ENCODE data around the gene MAGEA2. TPM values are rescaled to one million over a fixed set of nuclear protein-coding genes. Genes with fewer than 3 reads are reported as not detected.
"Not testable (repeated sequence)": the region's sequence is repeated elsewhere in the genome, so short reads cannot be mapped to it uniquely, and the experiment has no call there.

Gene MAGEA2
- total and polyA plus RNA-seq, 2 of the 8 experiments (the other 6 are each of a cell fraction or from before 2014, with no cell fraction given): 0.77 TPM; not detected in 1

DNA sequence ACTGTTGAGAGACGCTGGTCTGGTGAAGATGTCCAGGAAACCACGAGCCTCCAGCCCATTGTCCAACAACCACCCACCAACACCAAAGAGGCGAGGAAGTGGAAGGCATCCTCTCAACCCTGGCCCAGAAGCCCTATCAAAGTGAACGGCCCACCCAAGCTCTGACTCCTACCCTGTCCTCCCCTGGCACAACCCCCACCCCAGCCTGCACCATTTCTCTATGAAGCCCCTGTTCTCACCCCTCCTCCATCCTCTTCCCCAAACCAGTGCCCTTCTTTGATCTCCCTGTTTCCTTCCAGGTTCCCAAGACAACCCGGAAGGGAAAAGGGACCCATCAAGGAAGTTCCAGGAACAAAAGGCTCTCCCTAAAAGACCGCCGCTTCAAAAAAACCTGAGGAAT, 5.9 kb upstream of the MAGEA2 start:
- H3K18ac ChIP-seq (ENCODE audit: extremely low read depth, low read length); CTCF ChIA-PET (ENCODE audit: partially characterized antibody); H2BK120ac ChIP-seq (replicated peaks; ENCODE audit: low read depth, low read length); FAIRE-seq; H3K4ac ChIP-seq (replicated peaks; ENCODE audit: insufficient read length, low read depth, low read length); H4K8ac ChIP-seq (ENCODE audit: extremely low read depth, insufficient read depth, low read length); H3K23ac ChIP-seq (ENCODE audit: insufficient read length); DNase-seq (ENCODE audit: low read depth in 1 of 2, low spot score in 2 of 2); H4K5ac ChIP-seq (ENCODE audit: insufficient read length, low read depth, low read length); H3K27ac ChIP-seq (ENCODE audit: low read depth, low read length); H3K27me3 ChIP-seq (replicated peaks in 1 of 4; ENCODE audit: control insufficient read depth in 3 of 4, extremely low read depth in 1 of 4, insufficient read depth in 3 of 4, low read length in 3 of 4); H3K79me1 ChIP-seq (ENCODE audit: low read depth, low read length); H3K4me1 ChIP-seq (replicated peaks in 1 of 4; ENCODE audit: control insufficient read depth in 3 of 4, insufficient read depth in 4 of 4, low read length in 3 of 4); H2AK5ac ChIP-seq (ENCODE audit: low read depth, low read length); H2BK15ac ChIP-seq (ENCODE audit: low read length); H4K91ac ChIP-seq (replicated peaks; ENCODE audit: insufficient read length, low read length); H2BK20ac ChIP-seq (ENCODE audit: low read length); H3K14ac ChIP-seq (ENCODE audit: insufficient read length); H3K36me3 ChIP-seq (ENCODE audit: control insufficient read depth in 2 of 4, insufficient read depth in 4 of 4, low read length in 3 of 4); H2AFZ ChIP-seq (ENCODE audit: low read length); H2BK12ac ChIP-seq (ENCODE audit: low read depth, low read length); H4K20me1 ChIP-seq (replicated peaks in 1 of 2; ENCODE audit: control insufficient read depth in 1 of 2, insufficient read depth in 2 of 2, low read length in 2 of 2); H3K56ac ChIP-seq (replicated peaks; ENCODE audit: insufficient read length, low read depth, low read length); H3K4me2 ChIP-seq (ENCODE audit: insufficient read depth in 1 of 2, low read depth in 2 of 2, low read length in 2 of 2); POLR2A ChIA-PET (ENCODE audit: partially characterized antibody); H3K4me3 ChIP-seq (ENCODE audit: extremely low read depth in 1 of 4, insufficient read depth in 2 of 4, low read depth in 3 of 4, low read length in 4 of 4); H3K9ac ChIP-seq (replicated peaks in 1 of 4; ENCODE audit: extremely low read depth in 1 of 4, low read depth in 3 of 4, low read length in 3 of 4); H3K23me2 ChIP-seq (ENCODE audit: low read depth, low read length); H3K9me3 ChIP-seq (ENCODE audit: insufficient read depth in 2 of 2, low read depth in 1 of 2, low read length in 1 of 2); H2BK5ac ChIP-seq (ENCODE audit: low read depth, low read length); H3K79me2 ChIP-seq (ENCODE audit: control insufficient read depth in 1 of 2, insufficient read depth in 2 of 2, low read length in 2 of 2): not testable (repeated sequence)
- WGBS, 2 experiments (ENCODE audit: extremely low coverage in 1 of 2, insufficient coverage in 1 of 2, insufficient read length in 1 of 2, insufficient replicate concordance in 2 of 2, low coverage in 1 of 2, low lambda C conversion rate in 2 of 2, missing lambda C conversion rate in 1 of 2): 100% methylated on average over 1 of the region's 7 CpGs; no CpG with 5 or more reads in 1 of the 2 experiments

DNA sequence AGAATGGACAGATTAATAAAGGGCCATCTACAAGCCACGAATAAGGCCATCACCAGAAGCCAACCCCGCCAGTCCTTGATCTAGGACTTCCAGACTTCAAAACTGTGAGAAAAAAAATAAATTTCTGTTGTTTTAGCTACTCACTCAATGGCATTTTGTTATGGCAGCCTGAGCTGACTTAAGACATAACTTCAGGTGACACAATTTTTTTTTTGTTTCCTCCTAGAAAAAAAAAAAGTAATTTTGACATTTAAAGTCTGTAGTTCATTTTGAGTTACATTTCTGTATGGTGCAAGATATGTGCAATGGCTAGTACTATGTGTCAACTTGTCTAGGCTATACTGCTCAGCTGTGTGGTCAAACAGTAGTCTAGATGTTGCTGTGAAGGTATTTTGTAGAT, 5.3 kb upstream of the MAGEA2 start, which contains the start of gene CSAG3:
Gene CSAG3 (plus strand): TSS at position 301 of the 400 bp plus-strand sequence.
- CTCF ChIA-PET (ENCODE audit: partially characterized antibody); H3K14ac ChIP-seq (ENCODE audit: insufficient read length); H3K9ac ChIP-seq (replicated peaks in 1 of 4; ENCODE audit: extremely low read depth in 1 of 4, low read depth in 3 of 4, low read length in 3 of 4); H4K5ac ChIP-seq (ENCODE audit: insufficient read length, low read depth, low read length); H3K27ac ChIP-seq (ENCODE audit: low read depth, low read length); FAIRE-seq; H2BK5ac ChIP-seq (ENCODE audit: low read depth, low read length); H2AK5ac ChIP-seq (ENCODE audit: low read depth, low read length); H3K18ac ChIP-seq (ENCODE audit: extremely low read depth, low read length); H4K91ac ChIP-seq (replicated peaks; ENCODE audit: insufficient read length, low read length); POLR2A ChIA-PET (ENCODE audit: partially characterized antibody); H3K27me3 ChIP-seq (replicated peaks in 1 of 4; ENCODE audit: control insufficient read depth in 3 of 4, extremely low read depth in 1 of 4, insufficient read depth in 3 of 4, low read length in 3 of 4); H3K79me2 ChIP-seq (ENCODE audit: control insufficient read depth in 1 of 2, insufficient read depth in 2 of 2, low read length in 2 of 2); H3K4ac ChIP-seq (replicated peaks; ENCODE audit: insufficient read length, low read depth, low read length); H2AFZ ChIP-seq (ENCODE audit: low read length); H3K4me3 ChIP-seq (ENCODE audit: extremely low read depth in 1 of 4, insufficient read depth in 2 of 4, low read depth in 3 of 4, low read length in 4 of 4); H3K23me2 ChIP-seq (ENCODE audit: low read depth, low read length); H3K9me3 ChIP-seq (ENCODE audit: insufficient read depth in 2 of 2, low read depth in 1 of 2, low read length in 1 of 2); H2BK20ac ChIP-seq (ENCODE audit: low read length); DNase-seq (ENCODE audit: low read depth in 1 of 2, low spot score in 2 of 2); H3K4me2 ChIP-seq (ENCODE audit: insufficient read depth in 1 of 2, low read depth in 2 of 2, low read length in 2 of 2); H4K8ac ChIP-seq (ENCODE audit: extremely low read depth, insufficient read depth, low read length); H2BK12ac ChIP-seq (ENCODE audit: low read depth, low read length); H2BK120ac ChIP-seq (replicated peaks; ENCODE audit: low read depth, low read length); H3K36me3 ChIP-seq (ENCODE audit: control insufficient read depth in 2 of 4, insufficient read depth in 4 of 4, low read length in 3 of 4); H3K4me1 ChIP-seq (replicated peaks in 1 of 4; ENCODE audit: control insufficient read depth in 3 of 4, insufficient read depth in 4 of 4, low read length in 3 of 4); H2BK15ac ChIP-seq (ENCODE audit: low read length); H3K56ac ChIP-seq (replicated peaks; ENCODE audit: insufficient read length, low read depth, low read length); H3K23ac ChIP-seq (ENCODE audit: insufficient read length); H4K20me1 ChIP-seq (replicated peaks in 1 of 2; ENCODE audit: control insufficient read depth in 1 of 2, insufficient read depth in 2 of 2, low read length in 2 of 2); H3K79me1 ChIP-seq (ENCODE audit: low read depth, low read length): not testable (repeated sequence)
- WGBS, 2 experiments (ENCODE audit: extremely low coverage in 1 of 2, insufficient coverage in 1 of 2, insufficient read length in 1 of 2, insufficient replicate concordance in 2 of 2, low coverage in 1 of 2, low lambda C conversion rate in 2 of 2, missing lambda C conversion rate in 1 of 2): no CpG with 5 or more reads among the region's 2 CpGs
